Cardiac muscle cell (in vitro differentiated cells and primary cell): Measurements from ENCODE around the gene NAB2. TPM values are rescaled to one million over a fixed set of nuclear protein-coding genes. Genes with fewer than 3 reads are reported as not detected.
A peak's percentile ranks its signal among the peaks of the same experiment; 100 is the strongest.

Source experiments
- DNase-seq, 2 donors: peaks; one replicate each; pipeline versions ENCODE4 v3.0.0 to v3.0.0-alpha.2; 2010 to 2017; ENCODE audit warnings: low read depth in 1 of 2, low spot score in 1 of 2
- H3K27ac ChIP-seq: fragments of 200-600 bp; sonication (generic); 2 replicates; pipeline ENCODE4 v1.5.1; 2016
- H3K27me3 ChIP-seq: fragments of 200-600 bp; sonication (generic); 2 replicates; pipeline ENCODE4 v1.6.0; 2016; ENCODE audit warnings: control low read depth
- H3K36me3 ChIP-seq: fragments of 200-600 bp; sonication (generic); 2 replicates; pipeline ENCODE4 v1.5.1; 2016; ENCODE audit warnings: control low read depth
- H3K4me1 ChIP-seq: fragments of 200-600 bp; sonication (generic); 2 replicates; pipeline ENCODE4 v1.8.1; 2017; ENCODE audit warnings: low read depth, mild to moderate bottlenecking, mixed run types
- H3K4me3 ChIP-seq: fragments of 200-600 bp; sonication (generic); 2 replicates; pipeline ENCODE4 v1.5.1; 2016; ENCODE audit warnings: mild to moderate bottlenecking
- H3K9me3 ChIP-seq: fragments of 200-600 bp; sonication (generic); 2 replicates; pipeline ENCODE4 v1.5.1; 2017; ENCODE audit warnings: low read depth, mild to moderate bottlenecking, control low read depth
- polyA plus RNA-seq: library from polyadenylated mRNA; unstranded; fragments of >200 nt; fragmentation: Nextera tagmentation; extraction: Ambion mirVana; gene quantifications from 2 replicates; pipeline ENCODE4 v1.2.1, GENCODE V29; 2016
- total RNA-seq: library from RNA; depleted of rRNA; stranded (reverse); fragments of >200 nt; gene quantifications from 2 replicates; pipeline ENCODE4 v1.2.3, GENCODE V29; 2016
- TF ChIP-seq, protein P1 (sequence below): IDR thresholded peaks from 2 replicates; pipeline ENCODE4 v1.5.1; 2012; ENCODE audit warnings: low read depth, mild to moderate bottlenecking, low read length

Gene NAB2
- total and polyA plus RNA-seq, 2 experiments from 2014 or later = 11.9 to 35.0 TPM

DNA sequence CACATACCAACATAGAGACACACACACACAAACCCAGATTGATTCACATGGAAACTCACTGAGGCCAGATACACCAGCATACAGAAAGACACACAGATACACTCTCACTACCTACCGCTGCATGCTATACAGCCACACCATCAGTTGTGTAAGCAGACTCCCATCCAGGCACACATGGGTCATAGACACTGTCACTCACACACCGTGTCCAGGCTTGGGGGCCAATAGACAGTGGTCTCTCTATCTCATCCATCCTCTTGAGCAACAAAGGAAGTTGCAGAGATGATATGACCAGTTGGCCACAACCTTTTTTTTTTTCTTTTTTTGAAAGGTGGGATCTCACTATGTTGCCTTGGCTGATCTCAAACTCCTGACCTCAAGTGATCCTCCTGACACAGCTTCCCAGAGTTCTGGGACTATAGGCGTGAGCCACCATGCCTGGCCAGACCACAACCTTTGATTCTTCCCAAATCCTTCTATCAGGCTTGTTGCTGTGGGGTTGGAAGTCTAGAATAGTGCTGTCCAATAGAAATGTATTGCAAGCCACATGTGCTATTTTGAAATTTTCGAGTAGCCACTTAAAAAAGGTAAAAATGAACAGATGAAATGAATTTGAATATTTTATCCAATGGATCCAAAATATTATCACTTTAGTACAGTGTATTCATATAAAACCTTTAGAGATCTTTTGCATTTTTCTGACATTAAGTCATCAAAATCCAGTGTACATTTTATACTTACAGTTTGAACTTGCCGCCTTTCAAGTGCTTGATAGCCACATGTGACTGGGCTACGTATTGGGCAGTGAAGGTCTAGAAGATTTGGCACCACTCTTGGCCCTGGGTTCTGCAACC, 51.1 kb downstream of the NAB2 start:
- H3K4me3 ChIP-seq = no peak overlapping the region
- peak in 1 of 2 donors; percentile 67 for DNase-seq
- H3K9me3 ChIP-seq = no peaks in the 10 kb centered on the region
- H3K27ac ChIP-seq = no peak overlapping the region
- peaks cover 31% of the 10 kb centered on the region for H3K36me3 ChIP-seq
- TF ChIP-seq, protein P1, sequence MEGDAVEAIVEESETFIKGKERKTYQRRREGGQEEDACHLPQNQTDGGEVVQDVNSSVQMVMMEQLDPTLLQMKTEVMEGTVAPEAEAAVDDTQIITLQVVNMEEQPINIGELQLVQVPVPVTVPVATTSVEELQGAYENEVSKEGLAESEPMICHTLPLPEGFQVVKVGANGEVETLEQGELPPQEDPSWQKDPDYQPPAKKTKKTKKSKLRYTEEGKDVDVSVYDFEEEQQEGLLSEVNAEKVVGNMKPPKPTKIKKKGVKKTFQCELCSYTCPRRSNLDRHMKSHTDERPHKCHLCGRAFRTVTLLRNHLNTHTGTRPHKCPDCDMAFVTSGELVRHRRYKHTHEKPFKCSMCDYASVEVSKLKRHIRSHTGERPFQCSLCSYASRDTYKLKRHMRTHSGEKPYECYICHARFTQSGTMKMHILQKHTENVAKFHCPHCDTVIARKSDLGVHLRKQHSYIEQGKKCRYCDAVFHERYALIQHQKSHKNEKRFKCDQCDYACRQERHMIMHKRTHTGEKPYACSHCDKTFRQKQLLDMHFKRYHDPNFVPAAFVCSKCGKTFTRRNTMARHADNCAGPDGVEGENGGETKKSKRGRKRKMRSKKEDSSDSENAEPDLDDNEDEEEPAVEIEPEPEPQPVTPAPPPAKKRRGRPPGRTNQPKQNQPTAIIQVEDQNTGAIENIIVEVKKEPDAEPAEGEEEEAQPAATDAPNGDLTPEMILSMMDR = no peak
- no peaks in the 10 kb centered on the region for H3K27me3 ChIP-seq
- peaks cover 15% of the 10 kb centered on the region for H3K4me1 ChIP-seq

DNA sequence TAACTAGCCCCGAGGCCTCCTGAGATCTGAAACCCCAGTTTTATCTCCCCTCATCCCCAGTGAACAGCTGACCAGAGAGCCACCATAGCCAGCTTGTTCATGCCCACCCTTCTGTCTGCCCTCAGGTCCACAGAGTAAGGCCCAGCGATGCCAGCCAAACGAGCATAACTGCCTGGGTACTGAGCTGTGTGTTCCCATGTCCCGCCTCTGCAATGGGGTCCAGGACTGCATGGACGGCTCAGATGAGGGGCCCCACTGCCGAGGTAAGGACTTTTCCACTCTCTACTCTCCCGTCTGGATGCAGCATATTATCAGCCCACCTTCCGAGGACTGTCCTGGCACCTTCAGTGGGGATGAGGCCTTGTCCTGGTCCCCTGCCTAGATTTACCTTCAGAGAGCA, 52.3 kb downstream of the NAB2 start:
- no peak for DNase-seq
- TF ChIP-seq, protein P1 = no peak
- Histone ChIP-seq H3K36me3 (peaks cover 40% of the 10 kb centered on the region), H3K4me1 (peaks cover 4% of the 10 kb centered on the region), H3K9me3 (no peaks in the 10 kb centered on the region), H3K27ac (no peak overlapping the region), H3K27me3 (no peaks in the 10 kb centered on the region), H3K4me3 (no peak overlapping the region)

DNA sequence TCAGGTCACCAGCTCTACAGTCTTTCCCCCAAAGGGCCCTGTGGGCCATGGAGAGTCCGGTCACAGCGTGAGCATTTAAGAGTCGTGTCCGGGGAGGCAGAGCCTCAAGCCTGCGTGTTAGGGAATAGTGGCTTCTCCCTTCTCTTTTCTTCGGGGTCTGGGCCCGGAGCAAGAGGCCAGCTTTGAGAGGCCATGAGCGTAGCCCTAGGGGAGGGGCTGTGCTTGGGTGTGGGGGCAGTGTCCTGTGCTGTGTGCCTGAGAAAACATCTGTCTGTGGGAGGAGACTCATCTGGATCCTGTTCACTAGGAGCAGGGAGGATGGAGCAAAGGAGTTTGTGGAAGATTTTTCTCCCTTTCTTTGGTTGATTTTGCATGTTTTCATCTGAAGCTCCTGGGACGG, 53.2 kb downstream of the NAB2 start:
- DNase-seq = no peak
- Histone ChIP-seq H3K9me3 (no peaks in the 10 kb centered on the region), H3K27ac (no peak overlapping the region), H3K36me3 (peaks cover 43% of the 10 kb centered on the region), H3K4me3 (no peak overlapping the region), H3K27me3 (no peaks in the 10 kb centered on the region), H3K4me1 (peaks cover 7% of the 10 kb centered on the region)
- TF ChIP-seq, protein P1 = no peak

DNA sequence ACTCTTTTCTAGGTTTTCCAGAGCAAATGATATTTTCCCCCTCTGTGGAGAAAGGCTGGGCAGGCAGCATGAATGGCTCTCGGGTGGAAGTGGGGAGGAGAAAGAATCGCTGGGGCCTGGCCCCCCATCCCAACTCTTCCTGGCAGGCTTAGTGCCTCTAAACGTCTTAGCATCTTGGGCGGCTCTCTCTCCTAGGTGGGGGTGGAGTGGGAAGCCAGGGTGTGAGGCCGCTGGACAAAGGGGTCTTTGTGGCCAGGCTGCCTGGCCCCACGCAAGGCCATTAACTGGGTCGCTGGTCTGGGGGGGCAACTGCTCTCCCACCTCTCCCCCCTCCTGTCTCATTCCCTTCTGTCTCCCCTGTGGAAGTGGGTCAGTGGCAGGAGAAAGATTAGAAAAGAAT, 53.8 kb downstream of the NAB2 start:
- no peaks in the 10 kb centered on the region for H3K9me3 ChIP-seq
- H3K27ac ChIP-seq = no peak overlapping the region
- DNase-seq = no peak
- H3K36me3 ChIP-seq = peaks cover 43% of the 10 kb centered on the region
- no peak overlapping the region for H3K4me3 ChIP-seq
- peaks cover 10% of the 10 kb centered on the region for H3K4me1 ChIP-seq
- no peaks in the 10 kb centered on the region for H3K27me3 ChIP-seq
- TF ChIP-seq, protein P1 = no peak

DNA sequence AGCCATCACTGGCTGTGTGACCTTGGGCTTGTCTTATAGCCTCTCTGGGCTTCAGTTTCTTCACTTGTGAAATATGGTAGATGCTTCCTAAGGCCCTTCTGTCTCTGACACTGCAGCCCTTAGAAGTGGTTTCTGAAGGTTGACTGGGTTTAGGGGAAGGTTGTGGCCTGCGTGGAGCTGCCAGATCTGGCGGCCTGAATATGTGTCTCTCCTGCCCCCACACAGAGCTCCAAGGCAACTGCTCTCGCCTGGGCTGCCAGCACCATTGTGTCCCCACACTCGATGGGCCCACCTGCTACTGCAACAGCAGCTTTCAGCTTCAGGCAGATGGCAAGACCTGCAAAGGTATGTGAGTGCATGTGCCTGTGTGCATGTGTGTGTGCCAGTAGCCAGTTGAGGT, 54.5 kb downstream of the NAB2 start:
- TF ChIP-seq, protein P1 = no peak
- no peak for DNase-seq
- Histone ChIP-seq H3K4me1 (peaks cover 6% of the 10 kb centered on the region), H3K4me3 (no peak overlapping the region), H3K27me3 (no peaks in the 10 kb centered on the region), H3K9me3 (no peaks in the 10 kb centered on the region), H3K36me3 (peaks cover 43% of the 10 kb centered on the region), H3K27ac (no peak overlapping the region)

Other genes starting within 250 kb of the NAB2 start
- gene SDR9C7, start 154.7 kb upstream of the NAB2 start, total RNA-seq = 0.14 and 1.3 TPM in 2 replicates
- gene SDR9C7, start 154.7 kb upstream of the NAB2 start, polyA plus RNA-seq = 0.07 and 1.2 TPM in 2 replicates
- 0.95 and 2.6 TPM in 2 replicates for gene RDH16, start 131.5 kb upstream of the NAB2 start, total RNA-seq
- gene RDH16, start 131.5 kb upstream of the NAB2 start, polyA plus RNA-seq = 0.92 and 1.1 TPM in 2 replicates
- gene ZBTB39, start 82.6 kb upstream of the NAB2 start, total RNA-seq = 14.4 and 17.9 TPM in 2 replicates
- 8.8 and 9.9 TPM in 2 replicates for gene ZBTB39, start 82.6 kb upstream of the NAB2 start, polyA plus RNA-seq
- gene TAC3, start 72.6 kb upstream of the NAB2 start, total RNA-seq = 1.4 and 3.5 TPM in 2 replicates
- gene TAC3, start 72.6 kb upstream of the NAB2 start, polyA plus RNA-seq = 5.7 and 9.9 TPM in 2 replicates
- not detected in 2 replicates for gene MYO1A, start 39.0 kb upstream of the NAB2 start, total RNA-seq
- gene MYO1A, start 39.0 kb upstream of the NAB2 start, polyA plus RNA-seq = 1.5 TPM in 1 of 2 replicates, not detected in the other
- 4.4 and 8.8 TPM in 2 replicates for gene NEMP1, start 10.3 kb upstream of the NAB2 start, total RNA-seq
- 5.8 and 6.6 TPM in 2 replicates for gene NEMP1, start 10.3 kb upstream of the NAB2 start, polyA plus RNA-seq
- gene STAT6, start 22.2 kb downstream of the NAB2 start, total RNA-seq = 34.6 and 53.0 TPM in 2 replicates
- 37.2 and 45.9 TPM in 2 replicates for gene STAT6, start 22.2 kb downstream of the NAB2 start, polyA plus RNA-seq
- 37.1 and 77.5 TPM in 2 replicates for gene LRP1, start 39.4 kb downstream of the NAB2 start, total RNA-seq
- 28.3 and 28.5 TPM in 2 replicates for gene LRP1, start 39.4 kb downstream of the NAB2 start, polyA plus RNA-seq
- gene LRP1-AS, start 58.5 kb downstream of the NAB2 start, total RNA-seq = not detected in 2 replicates
- not detected in 2 replicates for gene LRP1-AS, start 58.5 kb downstream of the NAB2 start, polyA plus RNA-seq
- gene NXPH4, start 127.7 kb downstream of the NAB2 start, total RNA-seq = 0.80 and 1.1 TPM in 2 replicates
- 0.27 and 0.61 TPM in 2 replicates for gene NXPH4, start 127.7 kb downstream of the NAB2 start, polyA plus RNA-seq
- gene SHMT2, start 140.6 kb downstream of the NAB2 start, total RNA-seq = 94.0 and 110 TPM in 2 replicates
- gene SHMT2, start 140.6 kb downstream of the NAB2 start, polyA plus RNA-seq = 59.9 and 64.7 TPM in 2 replicates
- 15.3 and 28.4 TPM in 2 replicates for gene STAC3, start 162.1 kb downstream of the NAB2 start, total RNA-seq
- gene STAC3, start 162.1 kb downstream of the NAB2 start, polyA plus RNA-seq = 5.4 and 6.6 TPM in 2 replicates